ENCODE data around the gene KRTCAP2. TPM values are rescaled to one million over a fixed set of nuclear protein-coding genes. Genes with fewer than 3 reads are reported as not detected.
A peak's percentile ranks its signal among the peaks of the same experiment; 100 is the strongest.

KRTCAP2 gene
- total and polyA plus RNA-seq, 10 of the 15 experiments (the other 5 are each of a cell fraction or from before 2014, with no cell fraction given): 61.3 to 238 (median 141) TPM

GRCh38 chr1:155172732-155173477 lies at the start of gene KRTCAP2 (continued):
- TF ChIP-seq ZBTB11 (CRISPR knock-in tag; IDR thresholded peaks at IDR 0.05): no peak
- TF ChIP-seq YY1 (IDR thresholded peaks at IDR 0.05; ENCODE audit: low read depth, low read length): peak; percentile 70
- 0 out of 2 replicates have a peak, but pooled peaks have one; percentile 27 for TF ChIP-seq SMC3 (IDR thresholded peaks at IDR 0.05; ENCODE audit: borderline replicate concordance, low read length)
- no peak for TF ChIP-seq RELA (IDR thresholded peaks at IDR 0.05; ENCODE audit: borderline replicate concordance, partially characterized antibody)
- TF ChIP-seq TBL1XR1 (IDR thresholded peaks at IDR 0.05; ENCODE audit: low read depth, low read length): no peak
- TF ChIP-seq ZSCAN29 (IDR thresholded peaks at IDR 0.05): no peak
- TF ChIP-seq KDM1A (IDR thresholded peaks at IDR 0.05; ENCODE audit: borderline replicate concordance): no peak
- TF ChIP-seq BHLHE40 (IDR thresholded peaks at IDR 0.05; ENCODE audit: borderline replicate concordance in 1 of 2, low read depth in 2 of 2, low read length in 1 of 2): peak; percentile 61 to 62; a peak in 3 of 4 replicates
- no peak for TF ChIP-seq CHD1 (IDR thresholded peaks at IDR 0.05; ENCODE audit: low read depth, low read length)
- no peak; the same call in 1 of the 2 replicates for TF ChIP-seq HDGF (IDR thresholded peaks at IDR 0.05)
- 0 out of 2 replicates have a peak, but pooled peaks have one; percentile 63 for TF ChIP-seq CHD2 (IDR thresholded peaks at IDR 0.05; ENCODE audit: borderline replicate concordance, low read depth, low read length)
- no peak for TF ChIP-seq NR2F1 (conservative IDR thresholded peaks at IDR 0.05)
- TF ChIP-seq TCF12 (IDR thresholded peaks at IDR 0.05; ENCODE audit: low read depth, low read length): no peak; the same call in 1 of the 2 replicates
- no peak for TF ChIP-seq CBX3 (IDR thresholded peaks at IDR 0.05; ENCODE audit: borderline replicate concordance, low read depth)
- no peak for TF ChIP-seq YBX1 (IDR thresholded peaks at IDR 0.05)
- TF ChIP-seq USF1 (IDR thresholded peaks at IDR 0.05; ENCODE audit: borderline replicate concordance, extremely low read length, insufficient read depth, low read depth, low read length): no peak
- TF ChIP-seq DPF2 (IDR thresholded peaks at IDR 0.05): peak; percentile 67; the same call in 1 of the 2 replicates
- TF ChIP-seq KLF5 (IDR thresholded peaks at IDR 0.05; ENCODE audit: partially characterized antibody): no peak
- TF ChIP-seq MEF2A (IDR thresholded peaks at IDR 0.05; ENCODE audit: insufficient read depth, low read depth, low read length): no peak
- TF ChIP-seq NR2C1 (IDR thresholded peaks at IDR 0.05): peak; percentile 15; the same call in 1 of the 2 replicates
- TF ChIP-seq MXI1 (IDR thresholded peaks at IDR 0.05; ENCODE audit: low read depth, low read length): no peak; the same call in 1 of the 2 replicates
- TF ChIP-seq E4F1 (IDR thresholded peaks at IDR 0.05; ENCODE audit: borderline replicate concordance, partially characterized antibody): no peak
- no peak; the same call in 1 of the 2 replicates for TF ChIP-seq GABPA (IDR thresholded peaks at IDR 0.05; ENCODE audit: low read depth)
- 0 out of 2 replicates have a peak, but pooled peaks have one; percentile 37 for TF ChIP-seq JUND (IDR thresholded peaks at IDR 0.05; ENCODE audit: low read depth, low read length)
- no peak; the same call in none of the 2 replicates for TF ChIP-seq BACH1 (IDR thresholded peaks at IDR 0.05; ENCODE audit: borderline replicate concordance)

Measured in GM12878 (cell line).